ENCODE data around the gene USO1. TPM values are rescaled to one million over a fixed set of nuclear protein-coding genes. Genes with fewer than 3 reads are reported as not detected.
"Not testable (repeated sequence)": the region's sequence is repeated elsewhere in the genome, so short reads cannot be mapped to it uniquely, and the experiment has no call there.

The USO1 gene
- total RNA-seq, 1 donor from 2014 or later = 216 TPM

DNA sequence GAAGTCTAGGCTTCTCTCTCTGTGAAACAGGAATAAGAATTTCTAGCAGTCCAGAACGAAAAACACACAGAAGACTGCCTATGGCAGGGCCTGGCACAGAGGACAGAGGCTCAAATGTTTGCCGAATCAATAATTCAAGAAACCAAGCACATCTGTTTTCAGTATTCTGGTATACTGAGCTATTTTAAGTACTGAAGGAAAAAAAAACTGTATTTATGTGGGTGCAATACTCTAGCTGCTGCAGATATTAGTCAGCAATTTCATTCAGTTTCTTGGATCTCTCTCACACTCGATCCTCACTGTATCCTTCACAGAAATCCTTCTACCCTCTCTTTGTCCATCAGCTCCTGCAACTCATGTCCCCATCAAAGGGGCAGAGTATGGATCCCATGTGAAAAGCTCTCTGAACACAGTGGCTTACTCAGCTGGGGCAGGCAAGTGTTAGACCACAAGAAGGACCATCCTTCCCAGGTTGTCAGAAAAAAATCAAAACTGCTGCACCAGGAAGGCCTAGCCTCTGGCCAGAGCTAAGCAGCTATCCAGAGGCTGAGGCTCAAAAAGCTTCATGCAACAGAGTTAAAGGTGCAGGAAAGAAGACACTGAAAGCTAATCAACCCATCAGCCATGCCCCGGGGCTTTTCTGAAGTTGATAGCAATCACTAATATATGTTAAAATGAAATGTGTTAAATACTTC lies 9.1 kb upstream of the USO1 start:
- DNase-seq = no peak

DNA sequence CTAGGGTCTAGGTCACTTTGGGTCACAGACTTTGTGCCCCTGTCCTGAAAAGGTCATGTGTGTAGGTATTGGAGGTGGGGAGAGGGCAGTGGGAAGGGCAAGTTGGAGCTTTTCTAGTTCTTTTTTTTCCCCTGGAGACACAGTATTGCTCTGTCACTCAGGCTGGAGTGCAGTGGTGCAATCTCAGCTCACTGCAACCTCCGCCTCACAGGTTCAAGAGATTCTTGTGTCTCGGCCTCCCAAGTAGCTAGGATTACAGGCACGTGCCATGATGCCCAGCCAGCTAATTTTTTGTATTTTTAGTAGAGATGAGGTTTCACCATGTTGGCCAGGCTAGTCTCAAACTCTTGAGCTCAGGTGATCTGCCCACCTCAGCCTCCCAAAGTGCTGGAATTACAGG lies 8.3 kb upstream of the USO1 start:
- DNase-seq = not testable (repeated sequence)

DNA sequence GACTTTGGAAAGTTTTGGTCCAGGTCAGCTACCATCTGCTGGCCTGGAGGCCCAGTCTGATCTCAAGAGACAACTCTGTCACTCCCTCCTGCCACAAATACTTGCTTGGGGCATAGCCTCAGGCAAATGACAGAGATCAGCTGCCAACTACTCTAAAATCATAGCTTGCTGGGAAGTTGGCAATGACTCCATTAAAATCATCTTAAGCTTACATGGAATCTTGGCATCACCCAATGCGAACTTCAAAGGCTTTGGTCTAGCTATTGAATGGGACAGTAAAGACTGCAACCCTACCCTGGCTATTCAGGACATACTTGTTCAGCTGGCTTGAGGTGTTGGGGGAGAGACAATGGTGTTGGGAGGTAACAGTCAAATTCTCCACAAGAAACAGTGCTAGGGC lies 7.0 kb upstream of the USO1 start:
- DNase-seq = no peak

DNA sequence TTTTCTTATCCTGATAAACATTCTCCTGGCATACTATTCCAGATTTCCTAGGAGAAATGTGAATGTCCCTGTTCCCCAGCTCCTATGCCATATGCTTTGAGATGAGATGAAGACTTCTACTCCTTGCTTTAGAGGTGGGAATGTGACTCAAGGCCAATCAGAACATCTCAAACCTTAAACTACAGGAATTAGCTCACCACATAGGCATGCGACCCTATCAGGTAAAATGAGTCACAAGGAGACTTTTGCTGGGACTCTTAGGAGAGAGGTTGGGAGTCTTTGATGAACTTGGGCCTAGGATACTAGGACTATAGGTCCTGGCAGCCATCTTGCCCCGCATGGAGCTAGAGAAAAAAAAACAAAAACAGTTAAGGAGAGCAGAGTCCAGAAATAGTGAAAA lies 5.8 kb upstream of the USO1 start:
- no peak for DNase-seq

DNA sequence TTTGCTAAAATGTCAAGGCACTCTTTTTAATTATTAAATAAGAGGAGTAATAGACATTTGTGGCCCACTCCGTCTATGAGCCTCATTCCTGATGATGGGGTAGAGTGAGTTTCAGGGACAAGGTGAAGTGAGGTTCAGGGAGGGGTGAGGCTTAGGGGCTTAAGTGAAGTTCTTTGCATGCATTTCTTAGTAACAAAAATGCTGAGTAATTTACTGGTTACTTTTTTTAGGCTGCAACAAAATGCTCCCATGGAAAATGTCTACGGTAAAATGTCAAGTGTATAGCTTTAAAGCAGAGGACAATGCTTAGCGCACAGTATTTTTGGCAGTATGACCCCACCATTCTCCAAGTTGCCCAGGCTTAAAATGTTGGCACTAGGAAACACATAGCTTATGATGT lies 2.0 kb upstream of the USO1 start:
- DNase-seq = peak; percentile 47

DNA sequence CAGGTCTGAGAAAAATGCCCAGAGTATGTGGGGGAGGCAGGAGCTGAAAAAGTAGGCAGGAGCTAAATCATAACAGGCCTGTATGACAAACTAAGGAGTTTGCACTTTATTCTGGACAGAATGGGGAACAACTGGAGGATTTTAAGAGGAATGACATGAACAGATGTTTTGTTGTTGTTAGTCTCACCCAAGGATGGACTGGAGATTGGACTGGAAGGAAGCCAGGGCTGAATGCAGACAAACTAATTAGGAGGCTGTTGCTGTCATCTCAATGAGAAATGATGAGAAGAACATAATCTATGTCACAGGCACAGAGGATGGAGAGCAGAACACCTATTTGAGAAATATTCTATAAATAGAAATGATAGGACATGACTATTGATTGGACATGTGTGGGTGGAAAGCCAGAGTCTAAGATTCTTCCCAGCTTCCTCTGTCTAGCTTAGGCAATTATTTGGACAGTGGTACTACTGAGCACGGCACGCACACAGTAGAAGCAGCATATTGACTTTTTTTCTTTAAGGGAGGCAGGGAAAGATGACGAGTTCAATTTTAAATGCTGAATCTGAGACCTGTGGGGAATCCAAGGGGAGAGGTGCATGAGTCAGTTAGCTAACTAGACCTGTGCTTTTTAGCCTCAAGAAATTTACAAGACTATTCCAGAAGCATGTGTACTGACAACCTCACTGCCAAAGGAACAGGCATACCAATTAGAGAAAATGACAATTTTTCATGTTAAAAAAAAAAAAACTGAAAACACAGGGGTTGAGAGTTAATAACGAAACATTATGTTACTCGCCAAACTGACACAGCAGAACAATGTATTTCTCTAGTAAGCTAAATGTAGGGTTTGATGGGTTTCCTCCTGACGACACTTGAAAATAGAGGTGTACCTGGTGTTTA lies 963 bp upstream of the USO1 start:
- peak; percentile 87 for DNase-seq

DNA sequence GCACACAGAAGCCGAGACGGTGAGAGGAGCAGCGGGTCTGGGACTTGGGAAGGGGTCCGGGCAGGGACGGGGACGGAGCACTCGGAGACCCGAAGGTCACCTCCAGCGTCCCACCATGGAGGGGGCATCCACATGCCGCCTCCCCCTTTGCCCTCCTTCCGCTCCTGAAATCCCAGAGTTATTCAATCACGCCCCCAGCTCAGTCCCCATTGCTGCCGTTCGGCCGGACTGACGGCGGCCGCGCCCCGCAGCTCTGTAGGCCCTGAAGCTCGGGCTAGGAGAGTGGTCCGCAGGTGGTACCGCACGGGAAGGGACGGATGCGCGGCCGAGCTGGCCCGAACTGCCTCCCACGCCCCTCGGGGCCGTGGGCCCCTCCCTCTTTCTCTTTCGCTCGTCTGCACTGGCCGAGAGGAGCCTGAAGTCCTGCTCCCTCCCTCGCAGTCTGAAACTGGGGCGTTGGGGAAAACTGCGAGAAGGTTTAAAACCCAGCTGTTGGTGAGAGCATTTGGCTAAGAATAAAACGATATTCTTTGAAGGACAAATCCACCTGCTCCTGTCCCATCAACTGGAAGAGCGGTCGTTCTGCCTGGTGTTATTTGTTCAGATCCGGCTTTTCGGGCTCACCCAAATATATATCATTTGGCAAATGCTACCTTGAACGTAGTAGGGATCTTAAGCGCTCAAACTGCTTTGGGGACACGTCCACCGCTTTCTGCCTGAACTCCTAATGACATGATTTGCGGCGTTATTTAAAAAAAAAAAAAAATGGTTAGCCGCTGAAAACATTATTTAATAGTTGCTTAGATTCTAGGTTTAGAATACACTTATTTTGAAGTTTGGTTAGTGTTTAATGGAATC lies 719 bp downstream of the USO1 start:
- peak; percentile 95 for DNase-seq

DNA sequence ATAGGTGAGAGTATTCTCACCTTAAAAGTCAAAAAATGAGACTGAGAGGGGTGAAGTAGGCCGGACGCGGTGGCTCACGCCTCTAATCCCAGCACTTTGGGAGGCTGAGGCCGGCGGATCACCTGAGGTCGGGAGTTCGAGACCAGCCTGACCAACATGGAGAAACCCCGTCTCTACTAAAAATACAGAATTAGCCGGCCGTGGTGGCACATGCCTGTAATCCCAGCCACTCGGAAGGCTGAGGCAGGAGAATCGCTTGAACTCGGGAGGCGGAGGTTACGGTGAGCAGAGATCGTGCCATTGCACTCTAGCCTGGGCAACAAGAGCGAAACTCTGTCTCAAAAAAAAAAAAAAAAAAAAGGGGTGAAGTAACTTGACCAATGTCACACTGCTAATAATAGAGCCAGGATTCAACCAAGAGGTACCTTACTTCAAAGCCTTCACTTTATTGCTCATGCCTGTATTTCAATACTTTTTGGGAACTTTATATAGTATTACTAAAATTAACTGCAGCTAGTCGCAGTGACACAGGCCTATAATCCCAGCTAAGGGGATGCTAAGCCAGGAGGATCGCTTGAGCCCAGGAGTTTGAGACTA lies 1.7 kb downstream of the USO1 start:
- peak; percentile 16 for DNase-seq

DNA sequence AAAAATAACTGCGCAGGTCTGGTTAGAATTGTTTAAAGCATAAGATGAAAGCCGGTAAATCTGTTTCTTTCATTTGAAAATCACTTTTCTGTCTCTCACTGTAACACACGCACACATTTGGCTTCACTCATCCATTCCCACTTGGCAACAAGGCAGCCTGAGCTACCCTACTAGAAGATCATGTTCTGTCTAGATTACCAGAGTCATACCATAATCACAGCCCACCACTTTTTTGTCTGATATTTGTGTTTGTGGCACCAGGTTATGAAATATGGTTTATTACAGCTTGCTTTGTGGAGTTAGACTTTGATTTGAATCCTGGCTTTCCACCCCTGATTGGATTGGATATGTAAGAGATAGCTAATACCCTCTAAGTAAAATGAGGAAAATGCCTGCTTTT lies 2.2 kb downstream of the USO1 start:
- DNase-seq = peak; percentile 55

DNA sequence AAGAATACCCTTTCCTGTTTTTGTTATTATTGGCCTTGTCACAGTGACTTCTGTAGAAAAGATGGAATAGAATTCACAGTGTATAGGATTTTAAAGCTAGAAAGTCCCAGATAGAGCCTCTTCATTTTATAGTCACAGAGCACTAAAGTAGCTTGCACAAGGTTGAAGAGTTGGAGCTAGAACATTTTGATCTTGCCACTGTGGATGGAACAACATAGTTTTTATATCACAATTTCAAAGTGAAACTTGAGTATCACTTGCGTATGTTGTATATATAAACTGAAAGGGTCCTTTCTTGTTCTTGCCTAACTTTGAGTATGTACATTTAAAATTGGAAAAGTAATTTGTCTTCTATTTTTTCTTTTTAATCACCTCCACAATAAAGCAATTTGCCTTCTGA lies 2.7 kb downstream of the USO1 start:
- DNase-seq = no peak

DNA sequence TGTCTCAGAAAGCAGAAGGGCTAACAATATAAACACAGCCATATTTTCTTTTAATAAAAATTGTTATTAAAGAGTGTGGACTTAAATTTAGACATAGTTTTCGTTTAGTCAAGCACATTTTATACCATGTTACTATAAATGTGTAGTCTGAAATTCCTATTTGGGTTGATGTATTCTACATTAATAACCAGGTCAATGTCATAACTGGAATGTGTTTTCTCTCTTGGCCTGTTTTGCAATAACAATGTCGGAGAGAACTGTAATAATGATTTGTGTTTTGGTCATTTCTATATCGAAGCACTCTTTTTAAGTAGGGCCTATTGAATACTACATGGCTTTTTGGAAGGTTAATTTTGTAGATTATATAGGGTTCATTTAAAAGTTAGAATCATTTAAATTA lies 5.5 kb downstream of the USO1 start:
- DNase-seq = no peak

DNA sequence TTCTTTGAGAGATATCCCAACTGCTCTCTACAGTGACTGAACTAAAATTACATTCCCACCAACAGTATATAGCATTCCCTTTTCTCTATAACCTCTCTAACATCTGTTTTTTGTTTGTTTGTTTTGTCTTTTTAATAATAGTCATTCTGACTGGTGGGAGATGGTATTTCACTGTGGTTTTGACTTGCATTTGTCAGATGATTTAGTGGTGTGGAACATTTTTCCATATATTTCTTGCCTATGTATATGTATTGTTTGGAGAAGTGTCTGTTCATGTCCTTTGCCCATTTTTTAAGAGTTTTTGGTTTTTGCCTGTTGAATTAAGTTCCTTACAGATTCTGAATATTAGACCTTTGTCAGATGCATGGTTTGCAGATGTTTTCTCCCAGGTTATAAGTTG lies 9.0 kb downstream of the USO1 start:
- no peak for DNase-seq

DNA sequence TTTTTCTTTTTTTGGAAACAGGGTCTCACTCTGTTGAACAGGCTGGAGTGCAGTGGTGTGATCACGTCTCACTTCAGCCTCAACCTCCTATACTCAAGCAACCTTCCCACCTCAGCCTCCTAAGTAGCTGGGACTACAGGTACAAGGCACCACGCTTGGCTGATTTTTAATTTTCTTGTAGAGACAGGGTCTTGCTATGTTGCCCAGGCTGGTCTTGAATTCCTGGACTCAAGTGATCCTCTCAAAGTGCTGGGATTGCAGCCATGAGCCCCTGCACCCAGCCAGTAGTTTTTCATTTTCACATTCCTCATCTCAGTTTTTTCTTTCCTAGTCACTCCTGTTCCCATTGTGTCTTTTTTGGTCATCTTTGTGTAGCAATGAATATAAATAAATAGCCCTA lies 11.1 kb downstream of the USO1 start:
- DNase-seq = no peak

DNA sequence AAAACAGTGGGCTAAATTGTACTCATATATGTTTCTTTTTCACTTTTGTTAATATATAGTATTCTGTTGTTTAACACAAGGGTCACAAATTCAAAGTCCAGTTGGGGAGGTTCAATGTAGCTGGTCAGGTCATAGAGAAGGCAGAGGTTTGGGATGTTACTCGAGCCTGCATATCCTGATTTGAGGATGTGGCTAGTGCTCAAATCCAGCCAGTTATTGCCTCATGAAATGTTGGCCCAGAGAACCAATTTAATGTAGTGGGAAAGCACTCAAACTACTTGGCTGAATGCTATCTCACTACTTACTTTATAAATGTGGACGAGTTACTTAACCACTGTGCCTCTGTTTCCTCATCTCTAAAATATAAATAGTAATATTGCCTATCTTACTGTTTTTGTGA lies 12.5 kb downstream of the USO1 start:
- no peak for DNase-seq

DNA sequence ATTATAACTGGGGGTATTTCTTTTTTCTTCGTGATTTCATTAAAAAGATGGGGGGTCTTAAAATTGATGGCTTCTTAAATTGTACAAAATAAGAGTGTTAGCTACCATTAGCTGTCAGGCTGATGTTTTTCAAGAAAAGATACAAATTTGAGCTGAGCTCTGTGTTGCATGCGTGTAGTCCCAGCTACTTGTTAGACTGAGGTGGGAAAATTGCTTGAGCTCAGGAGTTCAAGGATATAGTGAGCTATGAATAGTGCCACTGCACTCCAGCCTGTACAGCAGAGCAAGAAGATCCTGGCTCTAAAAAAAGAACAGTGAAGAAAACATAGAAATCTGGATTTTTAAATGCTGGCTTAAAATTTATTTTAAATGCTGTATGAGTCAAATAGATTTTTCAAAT lies 13.0 kb downstream of the USO1 start:
- no peak for DNase-seq

DNA sequence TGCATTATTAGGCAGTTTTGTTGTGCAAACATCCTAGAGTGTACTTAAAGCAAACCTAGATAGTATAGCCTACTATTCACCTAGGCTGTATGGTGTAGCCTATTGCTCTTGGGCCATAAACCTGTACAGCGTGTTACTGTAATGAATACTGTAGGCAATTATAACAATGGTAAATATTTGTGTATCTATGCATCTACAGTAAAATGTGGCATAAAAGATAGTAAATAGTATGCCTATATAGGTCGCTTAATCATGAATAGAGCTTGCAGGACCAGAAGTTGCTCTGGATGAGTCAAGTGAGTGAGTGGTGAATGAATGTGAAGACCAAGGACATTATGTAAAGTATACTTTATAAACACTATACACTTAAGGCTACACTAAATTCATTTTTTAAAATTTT lies 16.6 kb downstream of the USO1 start:
- DNase-seq = no peak

DNA sequence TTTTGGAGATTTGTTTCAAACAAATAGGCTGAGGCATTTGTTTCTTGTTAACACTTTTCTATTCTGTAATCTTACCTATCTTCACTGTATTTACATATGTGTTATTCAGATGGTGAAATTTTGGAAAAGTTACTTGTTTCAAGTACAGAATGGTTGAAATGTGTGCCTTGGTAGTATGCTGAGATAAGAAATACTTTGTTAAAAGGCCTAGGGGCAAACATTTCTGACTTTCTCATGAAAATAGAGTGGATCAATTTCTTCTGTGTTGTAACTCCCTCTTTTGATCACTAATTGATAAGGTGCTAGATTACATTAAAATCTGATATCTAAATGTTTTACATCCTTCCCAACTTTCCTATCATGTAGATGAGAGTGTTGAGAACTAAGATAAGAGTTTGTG lies 18.1 kb downstream of the USO1 start:
- no peak for DNase-seq

DNA sequence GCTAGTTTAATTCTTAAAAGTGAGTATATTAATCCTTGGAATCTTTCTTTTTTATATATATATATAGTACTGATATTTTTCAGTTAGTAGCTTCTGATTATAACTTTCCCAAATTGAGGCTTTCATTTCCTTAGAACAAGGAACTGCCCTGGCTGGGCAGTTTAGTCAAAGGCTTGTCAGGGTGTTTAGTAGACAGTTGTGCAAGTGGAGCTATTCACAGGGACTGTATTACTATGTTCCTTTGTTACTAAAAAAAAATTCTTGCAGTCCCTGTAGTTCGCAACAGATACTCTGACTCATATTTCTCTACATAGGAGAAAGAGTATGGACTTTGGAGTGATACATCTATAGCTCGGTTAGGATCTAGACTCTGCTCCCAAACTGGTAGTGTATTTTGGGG lies 20.8 kb downstream of the USO1 start:
- no peak for DNase-seq

DNA sequence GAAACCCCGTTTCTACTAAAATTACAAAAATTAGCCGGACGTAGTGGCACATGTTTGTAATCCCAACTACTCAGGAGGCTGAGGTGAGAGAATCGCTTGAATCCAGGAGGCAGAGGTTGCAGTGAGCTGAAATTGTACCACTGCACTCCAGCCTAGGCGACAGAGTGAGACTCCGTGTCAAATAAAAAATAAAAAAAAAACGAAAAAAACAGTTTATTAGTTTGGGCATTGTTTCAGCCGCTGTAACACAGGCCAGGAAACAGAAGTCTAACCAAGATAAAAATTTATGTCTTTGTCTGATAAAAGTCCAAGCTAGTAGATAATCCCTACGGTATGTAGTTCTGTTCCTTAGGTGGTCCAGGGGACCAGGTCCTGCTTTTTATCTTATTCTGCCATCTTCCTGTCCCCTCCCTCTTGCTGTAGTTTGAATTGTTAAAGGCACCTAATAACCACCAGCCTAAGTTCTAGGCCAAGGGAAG lies 21.4 kb downstream of the USO1 start:
- DNase-seq = no peak

DNA sequence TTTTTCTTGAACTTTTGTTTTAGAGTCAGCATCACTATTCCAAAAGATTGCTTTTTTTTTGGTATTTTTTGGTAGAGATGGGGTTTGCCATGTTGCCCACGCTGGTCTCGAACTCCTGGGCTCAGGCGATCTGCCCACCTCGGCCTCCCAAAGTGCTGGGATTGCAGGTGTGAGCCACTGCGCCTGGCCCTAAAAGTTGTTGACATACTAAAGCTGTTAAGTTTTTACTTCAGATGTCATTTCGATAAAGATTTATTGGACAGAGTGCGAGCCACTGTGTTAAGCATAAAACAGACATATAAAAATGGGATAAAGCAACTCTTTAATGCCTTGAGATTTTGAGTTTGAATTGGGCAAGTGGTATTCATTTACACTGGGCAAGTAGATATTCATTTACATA lies 28.3 kb downstream of the USO1 start:
- no peak for DNase-seq

DNA sequence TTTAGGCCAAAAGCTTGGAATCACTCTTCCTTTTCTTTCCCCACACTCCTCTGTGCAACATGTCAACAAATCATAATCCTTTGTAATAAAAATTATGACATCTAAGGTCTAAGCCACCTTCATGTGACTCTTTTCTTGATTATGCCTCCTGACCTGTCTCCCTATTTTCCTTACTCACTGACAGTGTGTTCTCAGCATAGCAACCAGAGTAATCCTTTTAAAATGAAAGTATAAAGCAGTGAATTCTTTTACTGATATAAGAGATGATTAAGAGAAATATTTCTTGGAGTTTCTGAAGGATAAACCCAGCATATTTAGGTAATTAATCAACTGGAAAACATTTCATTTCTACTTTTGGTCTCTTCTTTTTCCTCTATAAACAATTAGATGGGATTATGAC lies 44.7 kb downstream of the USO1 start:
- DNase-seq = no peak

DNA sequence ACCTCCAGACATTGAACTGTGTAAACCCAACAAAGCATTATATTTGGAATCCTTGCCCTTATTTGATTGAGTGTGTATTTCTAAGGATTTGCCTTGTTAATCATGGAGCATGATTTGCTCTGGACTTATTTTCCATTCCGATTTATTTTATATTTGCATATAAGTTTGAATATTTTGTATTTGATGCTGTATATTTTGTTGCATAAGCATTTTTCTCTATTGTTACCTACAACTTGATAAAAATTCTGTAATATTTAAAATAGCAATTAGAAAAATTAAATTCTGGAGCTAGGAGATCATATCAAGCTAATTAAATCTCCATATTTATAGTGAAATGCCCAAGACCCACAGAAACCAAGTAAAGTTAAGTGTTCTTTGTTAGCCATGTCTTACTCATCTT lies 47.2 kb downstream of the USO1 start:
- DNase-seq = no peak

All from tongue (tissue), 2 donors.